GM12878 (cell line): ENCODE results near the gene ATF3. TPM values are rescaled to one million over a fixed set of nuclear protein-coding genes. Genes with fewer than 3 reads are reported as not detected.
A peak's percentile ranks its signal among the peaks of the same experiment; 100 is the strongest.

Experiments used
- ATAC-seq: fragments of 200-7000 bp; cut with Tn5 transposase; 3 replicates; pipeline ENCODE4 v1.9.1; 2020; ENCODE audit warnings: mild to moderate bottlenecking, moderate library complexity
- BruUV-seq: library from RNA; stranded (reverse); fragments of 400-500 nt; replicated peaks from 2 replicates; lab custom pipeline; 2021; lab: Mats Ljungman, UMichigan
- CTCF ChIA-PET: fragments of 300-600 bp; sonication (Branson Sonifier 250); formaldehyde crosslinking; extraction: SDS; loops from one replicate; lab custom pipeline; 2021; ENCODE audit warnings: inconsistent platforms; lab: Yijun Ruan, JAX
- POLR2A ChIA-PET: fragments of 350-600 bp; formaldehyde crosslinking; extraction: SDS; loops from one replicate; lab custom pipeline; 2021; ENCODE audit warnings: inconsistent platforms; lab: Charles Lee
- RAD21 ChIA-PET: fragments of 300-600 bp; sonication (Branson Sonifier 250); formaldehyde crosslinking; loops from one replicate; lab custom pipeline; 2023; ENCODE audit warnings: antibody characterized with exemption; ENCODE audit not compliant: unreplicated experiment; lab: Charles Lee
- SMC1A ChIA-PET: fragments of 300-600 bp; sonication (Branson Sonifier 250); formaldehyde crosslinking; loops from one replicate; lab custom pipeline; 2023; ENCODE audit not compliant: unreplicated experiment, uncharacterized antibody; lab: Charles Lee
- DNase-seq: peaks from one replicate; pipeline ENCODE4 v3.0.0-alpha.2; 2011; ENCODE audit warnings: low read depth, low spot score
- FAIRE-seq: peaks from 3 replicates; lab custom pipeline; 2011; peaks lifted over from hg19 to GRCh38; lab: Jason Lieb, UNC
- H2AFZ ChIP-seq: 2 replicates; pipeline ENCODE4 v1.6.0; 2011; ENCODE audit warnings: low read depth, low read length, control low read depth; ENCODE audit not compliant: control insufficient read depth
- H3K27ac ChIP-seq: 2 replicates; pipeline ENCODE4 v1.5.1; 2011; ENCODE audit warnings: control low read depth; ENCODE audit not compliant: control insufficient read depth, insufficient read depth
- H3K27me3 ChIP-seq, 2 experiments: replicated peaks in 1 of 2; 2 replicates each; pipeline versions ENCODE4 v1.6.0 to v1.6.1; 2011; ENCODE audit warnings: low read length in 1 of 2; ENCODE audit not compliant: control insufficient read depth in 2 of 2, insufficient read depth in 2 of 2
- H3K36me3 ChIP-seq, 2 experiments: 2 replicates each; pipeline ENCODE4 v1.5.1; 2011; ENCODE audit warnings: low read length in 1 of 2; ENCODE audit not compliant: control insufficient read depth in 2 of 2, insufficient read depth in 2 of 2
- H3K4me1 ChIP-seq: 2 replicates; pipeline ENCODE4 v1.6.1; 2011; ENCODE audit warnings: mild to moderate bottlenecking, low read length, moderate library complexity, mixed read lengths; ENCODE audit not compliant: control insufficient read depth, insufficient read depth
- H3K4me2 ChIP-seq: 2 replicates; pipeline ENCODE4 v1.6.0; 2011; ENCODE audit warnings: control low read depth; ENCODE audit not compliant: control insufficient read depth, insufficient read depth
- H3K4me3 ChIP-seq: fragments of 200-600 bp; sonication (generic); 2 replicates; pipeline ENCODE4 v1.5.1; 2016
- H3K79me2 ChIP-seq: 2 replicates; pipeline ENCODE4 v1.6.0; 2011; ENCODE audit warnings: low read length; ENCODE audit not compliant: control insufficient read depth, insufficient read depth
- H3K9ac ChIP-seq: 2 replicates; pipeline ENCODE4 v1.8.0; 2011; ENCODE audit warnings: low read length, control low read depth, mixed read lengths; ENCODE audit not compliant: control insufficient read depth, insufficient read depth
- H3K9me3 ChIP-seq: replicated peaks from 3 replicates; pipeline ENCODE4 v1.5.1; 2011; ENCODE audit warnings: mild to moderate bottlenecking, low read length; ENCODE audit not compliant: control insufficient read depth, insufficient read depth
- H4K20me1 ChIP-seq: 2 replicates; pipeline ENCODE4 v1.6.0; 2011; ENCODE audit not compliant: control insufficient read depth, insufficient read depth
- E4F1 ChIP-seq: fragments of 450-650 bp; IDR thresholded peaks from 2 replicates; pipeline ENCODE4 v1.6.1; 2018; ENCODE audit warnings: borderline replicate concordance, mild to moderate bottlenecking; ENCODE audit not compliant: partially characterized antibody
- EED ChIP-seq: sonication (generic); IDR thresholded peaks from 2 replicates; pipeline ENCODE4 v1.6.1; 2016; ENCODE audit warnings: antibody characterized with exemption, low read depth
- JUNB ChIP-seq: IDR thresholded peaks from 2 replicates; pipeline ENCODE4 v1.6.1; 2016; ENCODE audit warnings: antibody characterized with exemption, mild to moderate bottlenecking
- NRF1 ChIP-seq: conservative IDR thresholded peaks from 2 replicates; pipeline ENCODE4 v1.6.1; 2011; ENCODE audit warnings: mild to moderate bottlenecking, low read depth, low read length, improper control_type of control experiment
- POLR2AphosphoS5 ChIP-seq: IDR thresholded peaks from 2 replicates; pipeline ENCODE4 v1.6.1; 2011; ENCODE audit warnings: mild to moderate bottlenecking, low read length, inconsistent platforms
- SREBF2 ChIP-seq: IDR thresholded peaks from 2 replicates; pipeline ENCODE4 v1.6.1; 2012; ENCODE audit warnings: mild to moderate bottlenecking, low read length
- WGBS: methylation state at CpG from one replicate; pipeline ENCODE4 v1.1.6; 2016; ENCODE audit warnings: low lambda C conversion rate; ENCODE audit not compliant: insufficient replicate concordance, insufficient coverage; ENCODE audit errors: missing lambda C conversion rate; 5-methylcytosine and 5-hydroxymethylcytosine counted together
- in situ Hi-C: fragments of 300-500 bp; cut with MboI; formaldehyde crosslinking; loops from 9 replicates; pipeline ENCODE4 v1.14.3; 2018; ENCODE audit warnings: mixed read lengths
- intact Hi-C: fragments of 100-400 bp; cut with micrococcal nuclease; formaldehyde crosslinking; loops from one replicate; pipeline ENCODE4 v1.14.2; 2022; ENCODE audit not compliant: unreplicated experiment
- polyA plus RNA-seq, 11 experiments: library from polyadenylated mRNA; depleted of rRNA in 4 of 11; unstranded in 6 of 11; stranded (reverse) in 5 of 11; fragments of >200 nt; fragmentation: Nextera tagmentation in 4 of 11; fragmentation: Illumina TruSeq in 1 of 11; extraction: Ambion mirVana in 4 of 11; extraction: Trizol in 1 of 11; gene quantifications; 1 replicate in 1 of 11; 2 replicates in 10 of 11; pipeline versions ENCODE4 v1.2.1 to v1.2.3, GENCODE V29; 2011 to 2016; ENCODE audit warnings: inconsistent platforms in 2 of 11, missing spikeins in 2 of 11, low read depth in 1 of 11
- total RNA-seq, 4 experiments: library from RNA; depleted of rRNA in 3 of 4; stranded (reverse); fragments of >200 nt in 3 of 4; fragmentation: Illumina TruSeq in 1 of 4; extraction: Trizol in 1 of 4; gene quantifications; 2 replicates each; pipeline versions ENCODE4 v1.2.1 to v1.2.3, GENCODE V29; 2013 to 2021

ATF3 gene
- total and polyA plus RNA-seq, 10 of the 15 experiments (the other 5 are each of a cell fraction or from before 2014, with no cell fraction given), result 3.0 to 13.9 (median 8.3) TPM

- no peaks in the 10 kb centered on the region for H4K20me1 ChIP-seq
- SMC1A ChIA-PET, result interaction anchor here (1.5 kb wide), 1 partner anchor 143 kb away, joined by 8 read pairs; no protein-coding TSS in a partner anchor
Measured at GRCh38 chr1:212620293-212620692, 11.7 kb downstream of the ATF3 start.

More at GRCh38 chr1:212620293-212620692, 11.7 kb downstream of the ATF3 start:
- no peak overlapping the region for H3K9ac ChIP-seq
- FAIRE-seq, result no peak
- ATAC-seq, result no peak
- ChIA-PET POLR2A (no interaction called here), CTCF (no interaction called here), RAD21 (no interaction called here)
- peaks cover 3 to 21% of the 10 kb centered on the region in 2 experiments; a peak in 3 of 4 replicates for H3K36me3 ChIP-seq
- H3K27ac ChIP-seq, result no peak overlapping the region
- TSS peak; percentile 10 for BruUV-seq
- peaks cover under 1% of the 10 kb centered on the region; the same call in 1 of the 2 replicates for H3K4me1 ChIP-seq
- intact Hi-C loops (no loop called here), in situ Hi-C loops (no loop called here)
- TF ChIP-seq JUNB, result no peak
- no peak for TF ChIP-seq SREBF2
- TF ChIP-seq EED, result no peak
- no peak for TF ChIP-seq NRF1
- TF ChIP-seq POLR2AphosphoS5, result no peak; the same call in 1 of the 2 replicates
- no peak for TF ChIP-seq E4F1
- TF ChIP-seq, all 136 proteins: peak for 0
- H3K9me3 ChIP-seq, result no peaks in the 10 kb centered on the region
- H3K4me2 ChIP-seq, result no peak overlapping the region
- H3K79me2 ChIP-seq, result peaks cover under 1% of the 10 kb centered on the region; the same call in 1 of the 2 replicates
- no peak overlapping the region for H2AFZ ChIP-seq
- H3K27me3 ChIP-seq, result no peaks in the 10 kb centered on the region
- no peak for DNase-seq
- 95% methylated on average over 1 of the region's 1 CpG for WGBS
- no peak overlapping the region for H3K4me3 ChIP-seq
